RPMI7951 (cell line): ENCODE data around the gene KANK3. TPM values are rescaled to one million over a fixed set of nuclear protein-coding genes. Genes with fewer than 3 reads are reported as not detected.
"Not testable (repeated sequence)": the region's sequence is repeated elsewhere in the genome, so short reads cannot be mapped to it uniquely, and the experiment has no call there.

Source experiments
- DNase-seq: peaks from one replicate; pipeline ENCODE4 v3.0.0-alpha.2; 2012; ENCODE audit warnings: low read depth
- total RNA-seq: library from RNA; depleted of rRNA; stranded (reverse); fragments of >200 nt; shearing (Covaris generic); gene quantifications from 2 replicates; pipeline ENCODE4 v1.2.3, GENCODE V29; 2014

Gene KANK3
- total RNA-seq, 1 experiment from 2014 or later, result 0.24 TPM

- DNase-seq, result peak; percentile 49
These were observed 22.4 kb downstream of the KANK3 start for GRCh38 chr19:8320564-8321066.

- DNase-seq, result no peak
These were observed 23.1 kb downstream of the KANK3 start for GRCh38 chr19:8319807-8320520.

- DNase-seq, result not testable (repeated sequence)
These were observed 24.2 kb downstream of the KANK3 start for GRCh38 chr19:8318835-8319234.

GRCh38 chr19:8316351-8317125, 26.5 kb downstream of the KANK3 start:
- no peak for DNase-seq

- DNase-seq, result not testable (repeated sequence)
These were observed 28.0 kb downstream of the KANK3 start for GRCh38 chr19:8314981-8315640.

GRCh38 chr19:8311461-8312260, 31.4 kb downstream of the KANK3 start:
- peak; percentile 22 for DNase-seq

GRCh38 chr19:8310342-8311055, 32.6 kb downstream of the KANK3 start:
- no peak for DNase-seq

GRCh38 chr19:8308891-8309291, 34.2 kb downstream of the KANK3 start:
- DNase-seq, result no peak

GRCh38 chr19:8307965-8308866, 34.8 kb downstream of the KANK3 start, which contains the start of gene CD320:
Gene CD320 (minus strand): TSS chr19:8308358. CDS start chr19:8308290, 68 bp downstream.
- peak; percentile 88 for DNase-seq

GRCh38 chr19:8307400-8307964, 35.6 kb downstream of the KANK3 start:
- DNase-seq, result no peak

- DNase-seq, result no peak
These were observed 36.6 kb downstream of the KANK3 start for GRCh38 chr19:8306235-8307054.

- DNase-seq, result no peak
These were observed 37.3 kb downstream of the KANK3 start for GRCh38 chr19:8305798-8306197.

- DNase-seq, result no peak
These were observed 38.0 kb downstream of the KANK3 start for GRCh38 chr19:8304841-8305621.

- no peak for DNase-seq
These were observed 40.3 kb downstream of the KANK3 start for GRCh38 chr19:8302734-8303133.

GRCh38 chr19:8302357-8302691, 40.7 kb downstream of the KANK3 start:
- DNase-seq, result no peak

GRCh38 chr19:8291337-8291736, 51.7 kb downstream of the KANK3 start:
- not testable (repeated sequence) for DNase-seq

- not testable (repeated sequence) for DNase-seq
These were observed 66.6 kb downstream of the KANK3 start for GRCh38 chr19:8276508-8276907.
